Measurements from ENCODE around the gene TRIM62. TPM values are rescaled to one million over a fixed set of nuclear protein-coding genes. Genes with fewer than 3 reads are reported as not detected.

The TRIM62 gene
- polyA plus RNA-seq, 1 donor (not counting 4 experiments of a cell fraction or from before 2014, with no cell fraction given) = 2.0 TPM

DNA sequence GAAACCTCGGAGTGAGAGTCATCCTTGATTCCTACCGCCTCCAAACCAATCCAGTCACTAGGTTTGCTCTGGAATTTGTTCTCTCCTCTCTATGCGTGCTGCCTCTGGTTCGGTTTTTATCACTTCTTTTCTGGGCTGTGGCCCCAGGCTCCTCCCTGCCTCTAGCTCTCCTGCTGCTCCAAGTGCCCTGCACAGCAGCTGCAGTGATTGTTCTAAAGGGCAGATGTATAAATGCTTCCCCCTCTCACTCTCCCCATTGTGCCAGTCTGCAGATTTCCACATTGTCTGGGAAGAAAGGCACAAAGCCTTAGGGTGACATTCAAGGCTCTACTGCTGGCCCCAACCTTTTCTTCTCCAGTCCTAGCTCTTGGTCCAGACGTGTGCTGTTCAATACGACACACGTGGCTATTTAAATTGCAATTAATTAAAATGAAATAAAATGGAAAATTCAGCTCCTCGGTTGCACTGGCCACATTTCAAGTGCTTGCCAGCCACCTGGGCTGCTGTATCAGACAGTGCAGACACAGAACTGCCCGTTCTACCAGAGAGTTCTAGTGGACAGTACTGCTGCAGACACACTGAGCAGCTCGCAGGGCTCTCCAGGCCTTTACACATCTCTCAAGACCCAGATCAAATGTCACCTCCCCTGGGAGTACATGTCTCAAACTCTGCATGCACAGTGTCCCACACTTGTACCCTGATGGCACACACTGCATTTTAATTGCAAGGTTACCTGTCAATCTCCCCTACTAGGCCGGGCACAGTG, 12.4 kb downstream of the TRIM62 start:
- TF ChIP-seq, protein P1, sequence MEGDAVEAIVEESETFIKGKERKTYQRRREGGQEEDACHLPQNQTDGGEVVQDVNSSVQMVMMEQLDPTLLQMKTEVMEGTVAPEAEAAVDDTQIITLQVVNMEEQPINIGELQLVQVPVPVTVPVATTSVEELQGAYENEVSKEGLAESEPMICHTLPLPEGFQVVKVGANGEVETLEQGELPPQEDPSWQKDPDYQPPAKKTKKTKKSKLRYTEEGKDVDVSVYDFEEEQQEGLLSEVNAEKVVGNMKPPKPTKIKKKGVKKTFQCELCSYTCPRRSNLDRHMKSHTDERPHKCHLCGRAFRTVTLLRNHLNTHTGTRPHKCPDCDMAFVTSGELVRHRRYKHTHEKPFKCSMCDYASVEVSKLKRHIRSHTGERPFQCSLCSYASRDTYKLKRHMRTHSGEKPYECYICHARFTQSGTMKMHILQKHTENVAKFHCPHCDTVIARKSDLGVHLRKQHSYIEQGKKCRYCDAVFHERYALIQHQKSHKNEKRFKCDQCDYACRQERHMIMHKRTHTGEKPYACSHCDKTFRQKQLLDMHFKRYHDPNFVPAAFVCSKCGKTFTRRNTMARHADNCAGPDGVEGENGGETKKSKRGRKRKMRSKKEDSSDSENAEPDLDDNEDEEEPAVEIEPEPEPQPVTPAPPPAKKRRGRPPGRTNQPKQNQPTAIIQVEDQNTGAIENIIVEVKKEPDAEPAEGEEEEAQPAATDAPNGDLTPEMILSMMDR (optimal IDR thresholded peaks at IDR 0.05 in 1 of 3, IDR thresholded peaks at IDR 0.05 in 1 of 3, conservative IDR thresholded peaks at IDR 0.05 in 1 of 3; ENCODE audit: extremely low read depth in 1 of 3, insufficient read depth in 2 of 3, low read length in 3 of 3) = no peak
- TF ChIP-seq EZH2 (IDR thresholded peaks at IDR 0.05; ENCODE audit: low read length) = no peak
- Histone ChIP-seq H3K4me2 (ENCODE audit: control insufficient read depth, extremely low read depth, insufficient read depth, low read depth, low read length) (no peak overlapping the region), H3K9me3 (ENCODE audit: control insufficient read depth, low read depth, low read length) (no peaks in the 10 kb centered on the region), H2AFZ (ENCODE audit: control insufficient read depth, low read length) (no peak overlapping the region), H3K4me3 (ENCODE audit: control insufficient read depth in 2 of 3, extremely low read depth in 1 of 3, insufficient read depth in 2 of 3, low read depth in 1 of 3, low read length in 3 of 3) (no peak overlapping the region), H3K4me1 (ENCODE audit: control insufficient read depth, extremely low read depth, insufficient read depth, low read length) (peaks cover 14% of the 10 kb centered on the region), H3K27me3 (ENCODE audit: control insufficient read depth, extremely low read depth, insufficient read depth, low read length) (no peaks in the 10 kb centered on the region), H3K9ac (ENCODE audit: control insufficient read depth, extremely low read depth, insufficient read depth, low read length) (no peak overlapping the region), H3K79me2 (ENCODE audit: control insufficient read depth, insufficient read depth, low read length) (no peaks in the 10 kb centered on the region), H3K36me3 (ENCODE audit: control insufficient read depth in 2 of 2, extremely low read depth in 1 of 2, insufficient read depth in 2 of 2, low read length in 2 of 2) (peaks cover 0 to 7% of the 10 kb centered on the region in 2 experiments), H3K27ac (ENCODE audit: control insufficient read depth, insufficient read depth, low read length) (no peak overlapping the region), H3K9me1 (ENCODE audit: control insufficient read depth, extremely low read depth, insufficient read depth, low read length) (no peaks in the 10 kb centered on the region), H4K20me1 (ENCODE audit: control insufficient read depth, extremely low read depth, insufficient read depth, low read length) (no peaks in the 10 kb centered on the region)
- DNase-seq (ENCODE audit: low read depth, low spot score) = no peak
- no peak for FAIRE-seq
- dilution Hi-C loops (cut with MboI; ENCODE audit: extremely low pct_ligation_motif_present, low sequenced_read_pairs) = no loop called here

DNA sequence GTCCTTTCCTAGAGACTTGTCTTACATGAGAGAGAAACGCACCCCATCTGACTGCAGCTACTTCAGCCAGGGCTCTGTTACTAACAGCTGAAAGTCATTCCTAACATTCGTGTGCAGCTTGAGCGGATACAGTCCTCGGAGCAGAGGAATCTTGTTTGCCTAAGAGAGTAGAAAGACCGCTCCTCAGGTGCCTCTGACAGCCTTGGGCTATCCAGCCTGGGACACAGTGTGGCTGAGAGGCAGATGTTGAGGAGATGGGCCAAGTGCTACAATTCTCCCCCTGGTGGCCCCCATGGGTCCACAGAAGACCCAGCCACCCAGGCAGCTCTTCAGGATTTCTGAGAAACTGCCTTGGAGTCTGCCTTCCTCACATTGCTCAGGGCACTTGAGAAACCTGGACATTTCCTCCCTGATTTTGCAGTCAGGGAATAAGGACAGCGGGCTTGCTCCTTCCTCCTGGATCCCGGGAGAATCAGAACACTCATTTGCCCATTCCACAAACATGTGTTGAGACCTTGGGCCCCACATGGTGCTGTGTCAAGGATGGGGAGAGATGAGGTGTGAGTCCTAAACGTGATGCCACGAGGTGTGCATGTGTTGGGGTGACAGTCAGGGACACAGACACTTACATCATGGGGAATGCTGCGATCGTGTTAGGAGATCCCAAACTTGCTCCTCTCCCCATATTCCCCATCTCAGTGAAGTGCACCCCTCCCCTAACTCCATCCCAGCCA, 13.1 kb downstream of the TRIM62 start:
- TF ChIP-seq EZH2 (IDR thresholded peaks at IDR 0.05; ENCODE audit: low read length) = no peak
- TF ChIP-seq, protein P1 (optimal IDR thresholded peaks at IDR 0.05 in 1 of 3, IDR thresholded peaks at IDR 0.05 in 1 of 3, conservative IDR thresholded peaks at IDR 0.05 in 1 of 3; ENCODE audit: extremely low read depth in 1 of 3, insufficient read depth in 2 of 3, low read length in 3 of 3) = no peak
- FAIRE-seq (no peak), DNase-seq (ENCODE audit: low read depth, low spot score) (no peak)
- Histone ChIP-seq H3K27me3 (ENCODE audit: control insufficient read depth, extremely low read depth, insufficient read depth, low read length) (no peaks in the 10 kb centered on the region), H3K9ac (ENCODE audit: control insufficient read depth, extremely low read depth, insufficient read depth, low read length) (no peak overlapping the region), H3K27ac (ENCODE audit: control insufficient read depth, insufficient read depth, low read length) (no peak overlapping the region), H4K20me1 (ENCODE audit: control insufficient read depth, extremely low read depth, insufficient read depth, low read length) (no peaks in the 10 kb centered on the region), H3K4me2 (ENCODE audit: control insufficient read depth, extremely low read depth, insufficient read depth, low read depth, low read length) (no peak overlapping the region), H3K79me2 (ENCODE audit: control insufficient read depth, insufficient read depth, low read length) (no peaks in the 10 kb centered on the region), H3K4me3 (ENCODE audit: control insufficient read depth in 2 of 3, extremely low read depth in 1 of 3, insufficient read depth in 2 of 3, low read depth in 1 of 3, low read length in 3 of 3) (no peak overlapping the region), H3K4me1 (ENCODE audit: control insufficient read depth, extremely low read depth, insufficient read depth, low read length) (peaks cover 14% of the 10 kb centered on the region), H2AFZ (ENCODE audit: control insufficient read depth, low read length) (no peak overlapping the region), H3K9me3 (ENCODE audit: control insufficient read depth, low read depth, low read length) (no peaks in the 10 kb centered on the region), H3K36me3 (ENCODE audit: control insufficient read depth in 2 of 2, extremely low read depth in 1 of 2, insufficient read depth in 2 of 2, low read length in 2 of 2) (peaks cover 0 to 9% of the 10 kb centered on the region in 2 experiments), H3K9me1 (ENCODE audit: control insufficient read depth, extremely low read depth, insufficient read depth, low read length) (no peaks in the 10 kb centered on the region)
- dilution Hi-C loops (cut with MboI; ENCODE audit: extremely low pct_ligation_motif_present, low sequenced_read_pairs) = no loop called here
